SU-DHL-6 (cell line): ENCODE results near the gene WWOX.

Experiments used
- H2AFZ ChIP-seq: fragments of 200-600 bp; sonication (generic); 2 replicates; pipeline ENCODE4 v1.6.1; 2014; ENCODE audit warnings: low read depth, mild to moderate bottlenecking, moderate library complexity, mixed read lengths, antibody characterized with exemption, low read length; ENCODE audit not compliant: severe bottlenecking
- H3F3A ChIP-seq: fragments of 200-600 bp; shearing (Covaris generic); 2 replicates; pipeline ENCODE4 v1.6.0; 2016; ENCODE audit warnings: antibody characterized with exemption, mild to moderate bottlenecking; ENCODE audit not compliant: insufficient read depth
- H3K27ac ChIP-seq: fragments of 200-600 bp; sonication (generic); 2 replicates; pipeline ENCODE4 v1.5.1; 2016; ENCODE audit warnings: low read depth, mild to moderate bottlenecking, low read length, moderate library complexity, mixed read lengths
- H3K27me3 ChIP-seq: fragments of 200-600 bp; sonication (generic), shearing (Covaris generic); 2 replicates; pipeline ENCODE4 v1.6.0; 2014; ENCODE audit warnings: mild to moderate bottlenecking, low read length
- H3K36me3 ChIP-seq: fragments of 200-600 bp; sonication (generic); 2 replicates; pipeline ENCODE4 v1.6.1; 2014; ENCODE audit warnings: mild to moderate bottlenecking, low read length, mixed read lengths
- H3K4me2 ChIP-seq: fragments of 300-600, 200-600 bp; shearing (Covaris generic), sonication (generic); 2 replicates; pipeline ENCODE4 v1.6.0; 2014; ENCODE audit warnings: low read length, low read depth, mild to moderate bottlenecking; ENCODE audit not compliant: poor library complexity, severe bottlenecking
- H3K4me3 ChIP-seq: fragments of 200-600 bp; sonication (generic); 2 replicates; pipeline ENCODE4 v1.5.1; 2014; ENCODE audit warnings: antibody characterized with exemption, low read length, mild to moderate bottlenecking, mixed read lengths; ENCODE audit not compliant: insufficient read depth, poor library complexity, severe bottlenecking
- H3K79me2 ChIP-seq: fragments of 200-600 bp; sonication (generic); 2 replicates; pipeline ENCODE4 v1.6.1; 2014; ENCODE audit warnings: mild to moderate bottlenecking, low read length, moderate library complexity; ENCODE audit not compliant: insufficient read depth
- H3K9ac ChIP-seq: fragments of 200-600 bp; sonication (generic); 2 replicates; pipeline ENCODE4 v1.7.0; 2014; ENCODE audit warnings: mild to moderate bottlenecking, low read length
- H3K9me2 ChIP-seq: fragments of 200-600 bp; sonication (generic); replicated peaks from 2 replicates; pipeline ENCODE4 v1.6.1; 2014; ENCODE audit warnings: low read length; ENCODE audit not compliant: insufficient read depth
- H3K9me3 ChIP-seq: fragments of 200-600 bp; sonication (generic); 2 replicates; pipeline ENCODE4 v1.6.1; 2014; ENCODE audit warnings: low read length, mixed read lengths; ENCODE audit not compliant: insufficient read depth
- H4K20me1 ChIP-seq: fragments of 200-600 bp; sonication (generic); 2 replicates; pipeline ENCODE4 v1.6.1; 2014; ENCODE audit warnings: low read depth, mild to moderate bottlenecking, antibody characterized with exemption, low read length, moderate library complexity, mixed read lengths
- CTCF ChIP-seq: fragments of 200-600 bp; sonication (generic); IDR thresholded peaks from one replicate; pipeline ENCODE4 v1.5.1; 2017; ENCODE audit warnings: antibody characterized with exemption, mild to moderate bottlenecking, low read length, moderate library complexity; ENCODE audit not compliant: insufficient read depth, poor library complexity, severe bottlenecking
- EZH2phosphoT487 ChIP-seq: fragments of 200-600 bp; sonication (generic), shearing (Covaris generic); conservative IDR thresholded peaks from 2 replicates; pipeline ENCODE4 v1.6.1; 2018; ENCODE audit warnings: mild to moderate bottlenecking, antibody characterized with exemption, low read length, moderate library complexity, mixed read lengths

Gene WWOX

GRCh38 chr16:78154729-78155461, 55.4 kb downstream of the WWOX start:
- no peak overlapping the region for H3K4me2 ChIP-seq
- H3K36me3 ChIP-seq: no peaks in the 10 kb centered on the region; the same call in 1 of the 2 replicates
- no peaks in the 10 kb centered on the region for H4K20me1 ChIP-seq
- TF ChIP-seq EZH2phosphoT487 (no peak), CTCF (no peak)
- H3K27me3 ChIP-seq: no peaks in the 10 kb centered on the region
- no peaks in the 10 kb centered on the region for H3K79me2 ChIP-seq
- no peak overlapping the region for H2AFZ ChIP-seq
- H3K9ac ChIP-seq: no peak overlapping the region
- H3K4me3 ChIP-seq: no peak overlapping the region
- no peaks in the 10 kb centered on the region for H3F3A ChIP-seq
- H3K9me2 ChIP-seq: no peaks in the 10 kb centered on the region
- H3K27ac ChIP-seq: no peak overlapping the region
- H3K9me3 ChIP-seq: no peaks in the 10 kb centered on the region

- H3K9me2 ChIP-seq: no peaks in the 10 kb centered on the region
- H3K4me3 ChIP-seq: no peak overlapping the region
- H3K36me3 ChIP-seq: no peaks in the 10 kb centered on the region; the same call in 1 of the 2 replicates
- H3K4me2 ChIP-seq: no peak overlapping the region
- no peaks in the 10 kb centered on the region for H3K27me3 ChIP-seq
- H3K9me3 ChIP-seq: peaks cover 3% of the 10 kb centered on the region; the same call in 1 of the 2 replicates
- TF ChIP-seq EZH2phosphoT487 (no peak), CTCF (no peak)
- no peaks in the 10 kb centered on the region for H3K79me2 ChIP-seq
- no peak overlapping the region for H3K27ac ChIP-seq
- no peaks in the 10 kb centered on the region for H4K20me1 ChIP-seq
- no peak overlapping the region for H2AFZ ChIP-seq
- H3F3A ChIP-seq: no peaks in the 10 kb centered on the region
- H3K9ac ChIP-seq: no peak overlapping the region
Observed at GRCh38 chr16:78155791-78156345, 56.4 kb downstream of the WWOX start.

GRCh38 chr16:78161023-78161729, 61.7 kb downstream of the WWOX start:
- Histone ChIP-seq H3K9me2 (no peaks in the 10 kb centered on the region), H2AFZ (no peak overlapping the region), H3K27ac (no peak overlapping the region), H3K9me3 (peaks cover 3% of the 10 kb centered on the region; the same call in 1 of the 2 replicates), H3K4me2 (no peak overlapping the region), H4K20me1 (no peaks in the 10 kb centered on the region), H3K4me3 (no peak overlapping the region), H3K36me3 (no peaks in the 10 kb centered on the region; the same call in 1 of the 2 replicates), H3K79me2 (no peaks in the 10 kb centered on the region), H3K27me3 (no peaks in the 10 kb centered on the region), H3F3A (no peaks in the 10 kb centered on the region), H3K9ac (no peak overlapping the region)
- TF ChIP-seq EZH2phosphoT487: no peak
- TF ChIP-seq CTCF: no peak
